Spinal cord (tissue), 10 donors: ENCODE results near the gene GAGE12D. TPM values are rescaled to one million over a fixed set of nuclear protein-coding genes. Genes with fewer than 3 reads are reported as not detected.
"Not testable (repeated sequence)": the region's sequence is repeated elsewhere in the genome, so short reads cannot be mapped to it uniquely, and the experiment has no call there.

Source experiments
- DNase-seq, 6 donors: peaks; one replicate each; pipeline versions ENCODE4 v3.0.0 to v3.0.0-alpha.2; 2013 to 2015; ENCODE audit warnings: low spot score in 6 of 6, low read depth in 4 of 6
- H3K27ac ChIP-seq: one replicate; pipeline ENCODE4 v1.5.1; 2013; ENCODE audit warnings: low read depth, low read length, control low read depth
- H3K27me3 ChIP-seq: one replicate; pipeline ENCODE4 v1.6.1; 2013; ENCODE audit warnings: low read length; ENCODE audit not compliant: control insufficient read depth, insufficient read depth
- H3K36me3 ChIP-seq: one replicate; pipeline ENCODE4 v1.6.1; 2013; ENCODE audit warnings: low read length; ENCODE audit not compliant: control insufficient read depth, insufficient read depth
- H3K4me1 ChIP-seq: one replicate; pipeline ENCODE4 v1.6.1; 2013; ENCODE audit warnings: low read length; ENCODE audit not compliant: control insufficient read depth, insufficient read depth
- H3K4me3 ChIP-seq: one replicate; pipeline ENCODE4 v1.5.1; 2013; ENCODE audit warnings: low read depth, low read length, control low read depth
- H3K9me3 ChIP-seq: one replicate; pipeline ENCODE4 v1.6.1; 2013; ENCODE audit warnings: low read length; ENCODE audit not compliant: control insufficient read depth, insufficient read depth
- WGBS: methylation state at CpG from one replicate; pipeline ENCODE4 v1.1.5; 2013; ENCODE audit warnings: missing lambda C conversion rate; ENCODE audit not compliant: insufficient coverage; 5-methylcytosine and 5-hydroxymethylcytosine counted together
- polyA plus RNA-seq, 2 donors: library from polyadenylated mRNA; unstranded; fragments of 120-200 nt; gene quantifications; one replicate each; pipeline ENCODE4 v1.2.1, GENCODE V29; 2013; ENCODE audit not compliant: insufficient read length in 2 of 2
- small RNA-seq: library from RNA; depleted of rRNA; stranded (forward); fragments of <200 nt; gene quantifications from one replicate; pipeline ENCODE3, GENCODE V24; 2014; ENCODE audit warnings: low replicate concordance
- total RNA-seq, 2 donors: library from RNA; depleted of rRNA in 1 of 2; stranded (reverse); fragments of 120-200 nt in 1 of 2; fragments of >200 nt in 1 of 2; gene quantifications; one replicate each; pipeline versions ENCODE4 v1.2.3 to v1.2.4, GENCODE V29; 2013 to 2014
- donor health status: healthy.

Gene GAGE12D
- total and polyA plus RNA-seq, 4 donors: not detected

- not testable (repeated sequence) for DNase-seq, H3K27me3 ChIP-seq, H3K4me1 ChIP-seq, H3K4me3 ChIP-seq, H3K27ac ChIP-seq, H3K36me3 ChIP-seq, H3K9me3 ChIP-seq
- 82% methylated on average over 18 of the region's 37 CpGs for WGBS
Observed at GRCh38 chrX:49589769-49590478, 48.4 kb downstream of the GAGE12D start.

- H3K36me3 ChIP-seq, H3K27ac ChIP-seq, DNase-seq, H3K4me3 ChIP-seq, H3K4me1 ChIP-seq, H3K9me3 ChIP-seq, H3K27me3 ChIP-seq: not testable (repeated sequence)
- no CpG with 5 or more reads among the region's 17 CpGs for WGBS
Observed at GRCh38 chrX:49590488-49590887, 49.0 kb downstream of the GAGE12D start.

Small RNA genes within 50 kb of the gene (small RNA-seq; reads per million reads assigned to genes)
- not detected for gene GAGE12B

Other genes starting within 250 kb of the GAGE12D start
- gene GAGE10, start 238.1 kb upstream of the GAGE12D start, total RNA-seq: not detected
- gene GAGE10, start 238.1 kb upstream of the GAGE12D start, polyA plus RNA-seq: not detected
- gene GAGE12J, start 219.7 kb upstream of the GAGE12D start, total RNA-seq: not detected
- gene GAGE12J, start 219.7 kb upstream of the GAGE12D start, polyA plus RNA-seq: not detected
- gene GAGE13, start 210.2 kb upstream of the GAGE12D start, total RNA-seq: not detected
- not detected for gene GAGE13, start 210.2 kb upstream of the GAGE12D start, polyA plus RNA-seq
- gene GAGE12C, start 9.6 kb upstream of the GAGE12D start, total RNA-seq: not detected
- not detected for gene GAGE12C, start 9.6 kb upstream of the GAGE12D start, polyA plus RNA-seq
- gene GAGE12E, start 9.6 kb downstream of the GAGE12D start, total RNA-seq: not detected
- not detected for gene GAGE12E, start 9.6 kb downstream of the GAGE12D start, polyA plus RNA-seq
- gene GAGE12F, start 19.1 kb downstream of the GAGE12D start, total RNA-seq: not detected
- gene GAGE12F, start 19.1 kb downstream of the GAGE12D start, polyA plus RNA-seq: not detected
- gene GAGE12G, start 28.7 kb downstream of the GAGE12D start, total RNA-seq: not detected
- not detected for gene GAGE12G, start 28.7 kb downstream of the GAGE12D start, polyA plus RNA-seq
- gene GAGE12H, start 38.2 kb downstream of the GAGE12D start, total RNA-seq: not detected
- gene GAGE12H, start 38.2 kb downstream of the GAGE12D start, polyA plus RNA-seq: not detected
- not detected for gene GAGE2A, start 47.8 kb downstream of the GAGE12D start, total RNA-seq
- gene GAGE2A, start 47.8 kb downstream of the GAGE12D start, polyA plus RNA-seq: not detected
- not detected for gene GAGE1, start 57.3 kb downstream of the GAGE12D start, total RNA-seq
- not detected for gene GAGE1, start 57.3 kb downstream of the GAGE12D start, polyA plus RNA-seq
- gene PAGE1, start 154.3 kb downstream of the GAGE12D start, total RNA-seq: not detected
- gene PAGE1, start 154.3 kb downstream of the GAGE12D start, polyA plus RNA-seq: not detected